ENCODE measurements around the gene PRR36.

Gene PRR36

DNA sequence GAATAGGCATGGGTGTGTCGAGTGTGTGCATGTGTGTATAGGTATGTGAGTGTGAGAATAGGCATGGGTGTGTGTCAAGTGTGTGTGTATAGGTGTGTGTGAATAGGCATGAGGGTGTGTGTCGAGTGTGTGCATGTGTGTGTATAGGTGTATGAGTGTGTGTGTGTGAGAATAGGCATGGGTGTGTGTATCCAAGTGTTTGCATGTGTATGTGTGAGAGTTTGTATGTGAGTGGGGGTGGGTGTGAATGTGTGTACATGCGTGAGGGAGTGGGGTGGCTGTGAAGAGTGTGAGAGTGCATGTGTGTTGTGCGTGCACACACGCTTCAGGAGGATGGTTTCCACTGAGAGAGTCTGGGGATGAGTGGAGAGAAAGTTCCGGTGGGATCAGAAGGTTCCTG is 30.7 kb downstream of the PRR36 start:
- TF ChIP-seq, protein P1, sequence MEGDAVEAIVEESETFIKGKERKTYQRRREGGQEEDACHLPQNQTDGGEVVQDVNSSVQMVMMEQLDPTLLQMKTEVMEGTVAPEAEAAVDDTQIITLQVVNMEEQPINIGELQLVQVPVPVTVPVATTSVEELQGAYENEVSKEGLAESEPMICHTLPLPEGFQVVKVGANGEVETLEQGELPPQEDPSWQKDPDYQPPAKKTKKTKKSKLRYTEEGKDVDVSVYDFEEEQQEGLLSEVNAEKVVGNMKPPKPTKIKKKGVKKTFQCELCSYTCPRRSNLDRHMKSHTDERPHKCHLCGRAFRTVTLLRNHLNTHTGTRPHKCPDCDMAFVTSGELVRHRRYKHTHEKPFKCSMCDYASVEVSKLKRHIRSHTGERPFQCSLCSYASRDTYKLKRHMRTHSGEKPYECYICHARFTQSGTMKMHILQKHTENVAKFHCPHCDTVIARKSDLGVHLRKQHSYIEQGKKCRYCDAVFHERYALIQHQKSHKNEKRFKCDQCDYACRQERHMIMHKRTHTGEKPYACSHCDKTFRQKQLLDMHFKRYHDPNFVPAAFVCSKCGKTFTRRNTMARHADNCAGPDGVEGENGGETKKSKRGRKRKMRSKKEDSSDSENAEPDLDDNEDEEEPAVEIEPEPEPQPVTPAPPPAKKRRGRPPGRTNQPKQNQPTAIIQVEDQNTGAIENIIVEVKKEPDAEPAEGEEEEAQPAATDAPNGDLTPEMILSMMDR (IDR thresholded peaks at IDR 0.05) = no peak
- H3K27me3 ChIP-seq (ENCODE audit: control insufficient read depth, insufficient read depth, low read length) = no peaks in the 10 kb centered on the region
- H3K36me3 ChIP-seq (ENCODE audit: control insufficient read depth, insufficient read depth, low read length) = no peaks in the 10 kb centered on the region
- no peak overlapping the region for H3K4me3 ChIP-seq (ENCODE audit: low read depth, low read length)
- no peaks in the 10 kb centered on the region for H3K9me3 ChIP-seq (ENCODE audit: control insufficient read depth, low read length)
- no peak overlapping the region for H3K27ac ChIP-seq
- no peak overlapping the region for H3K9ac ChIP-seq
- H2AFZ ChIP-seq = no peak overlapping the region
- no peak overlapping the region for H3K4me2 ChIP-seq (ENCODE audit: low read length)
- H3K79me2 ChIP-seq = peaks cover 13% of the 10 kb centered on the region
- H3K4me1 ChIP-seq = no peaks in the 10 kb centered on the region

DNA sequence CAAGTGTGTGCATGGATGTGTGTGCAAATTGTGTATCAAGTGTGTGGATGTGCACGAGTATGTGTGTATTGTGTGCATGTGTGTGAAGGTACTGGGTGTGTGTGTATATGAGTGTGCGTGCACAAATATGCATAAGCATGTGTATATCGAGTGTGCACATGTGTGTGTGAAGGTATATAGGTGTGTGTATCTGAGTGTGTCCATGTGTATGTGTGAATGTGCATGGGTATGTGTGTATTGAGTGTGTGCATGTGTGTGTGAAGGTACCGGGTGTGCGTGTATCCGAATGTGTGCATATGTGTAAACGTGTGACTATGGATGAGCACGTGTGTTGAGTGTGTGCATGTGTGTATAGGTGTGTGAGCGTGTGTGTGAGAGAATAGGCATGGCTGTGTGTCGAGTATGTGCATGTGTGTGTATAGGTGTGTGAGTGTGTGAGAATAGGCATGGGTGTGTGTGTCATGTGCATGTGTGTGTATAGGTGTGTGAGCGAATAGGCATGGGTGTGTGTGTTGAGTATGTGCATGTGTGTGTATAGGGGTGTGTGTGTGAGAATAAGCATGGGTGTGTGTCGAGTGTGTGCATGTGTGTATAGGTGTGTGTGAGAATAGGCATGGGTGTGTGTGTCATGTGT is 31.4 kb downstream of the PRR36 start:
- TF ChIP-seq, protein P1 (IDR thresholded peaks at IDR 0.05) = no peak
- no peaks in the 10 kb centered on the region for H3K4me1 ChIP-seq
- H3K36me3 ChIP-seq (ENCODE audit: control insufficient read depth, insufficient read depth, low read length) = no peaks in the 10 kb centered on the region
- H3K4me3 ChIP-seq (ENCODE audit: low read depth, low read length) = no peak overlapping the region
- no peak overlapping the region for H2AFZ ChIP-seq
- no peaks in the 10 kb centered on the region for H3K27me3 ChIP-seq (ENCODE audit: control insufficient read depth, insufficient read depth, low read length)
- H3K4me2 ChIP-seq (ENCODE audit: low read length) = no peak overlapping the region
- no peak overlapping the region for H3K27ac ChIP-seq
- no peak overlapping the region for H3K9ac ChIP-seq
- H3K79me2 ChIP-seq = peaks cover 18% of the 10 kb centered on the region
- H3K9me3 ChIP-seq (ENCODE audit: control insufficient read depth, low read length) = no peaks in the 10 kb centered on the region

DNA sequence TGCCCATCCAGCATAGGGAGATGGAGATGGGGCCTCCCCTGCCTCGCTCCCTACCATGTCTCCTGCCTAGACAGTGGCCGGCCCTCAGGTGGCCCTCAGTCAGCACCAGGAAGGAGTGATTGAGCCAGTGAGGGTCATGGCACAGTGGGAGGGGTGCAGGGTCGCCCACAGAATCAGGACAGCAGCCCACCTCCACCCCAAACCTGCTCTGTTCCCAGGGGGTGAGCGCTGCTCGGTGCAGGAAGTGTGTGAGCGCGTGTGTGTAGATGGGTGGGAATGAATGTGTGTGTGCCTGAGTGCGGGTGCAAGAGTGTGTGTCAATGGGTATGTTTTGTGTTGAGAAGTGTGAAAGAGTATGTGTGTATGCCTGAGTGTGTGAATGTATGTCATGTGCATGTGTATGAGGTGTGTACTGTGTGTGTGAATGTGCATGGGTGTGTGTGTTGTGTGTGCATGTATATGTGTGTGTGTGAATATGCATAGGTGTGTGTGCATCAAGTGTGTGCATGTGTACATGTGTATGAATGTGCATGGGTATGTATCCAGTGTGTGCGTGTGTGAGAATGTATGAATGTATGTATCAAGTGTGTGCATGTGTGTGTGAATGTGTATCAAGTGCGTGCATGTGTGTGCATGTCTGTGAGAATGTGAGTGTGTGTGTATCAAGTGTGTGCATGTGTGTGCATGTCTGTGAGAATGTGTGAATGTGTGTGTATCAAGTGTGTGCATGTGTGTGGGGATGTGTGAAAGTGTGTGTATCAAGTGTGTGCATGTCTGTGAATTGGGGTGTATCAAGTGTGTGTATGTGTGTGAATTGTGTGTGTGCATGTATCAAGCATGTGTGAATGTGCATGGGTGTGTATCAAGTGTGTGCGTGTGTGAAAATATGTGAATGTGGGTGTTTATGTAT is 32.2 kb downstream of the PRR36 start:
- Histone ChIP-seq H3K4me1 (no peaks in the 10 kb centered on the region), H3K27ac (no peak overlapping the region), H3K9ac (no peak overlapping the region), H2AFZ (no peak overlapping the region), H3K9me3 (ENCODE audit: control insufficient read depth, low read length) (no peaks in the 10 kb centered on the region), H3K36me3 (ENCODE audit: control insufficient read depth, insufficient read depth, low read length) (no peaks in the 10 kb centered on the region), H3K79me2 (peaks cover 18% of the 10 kb centered on the region), H3K4me3 (ENCODE audit: low read depth, low read length) (no peak overlapping the region), H3K27me3 (ENCODE audit: control insufficient read depth, insufficient read depth, low read length) (no peaks in the 10 kb centered on the region), H3K4me2 (ENCODE audit: low read length) (no peak overlapping the region)
- TF ChIP-seq, protein P1 (IDR thresholded peaks at IDR 0.05) = no peak

DNA sequence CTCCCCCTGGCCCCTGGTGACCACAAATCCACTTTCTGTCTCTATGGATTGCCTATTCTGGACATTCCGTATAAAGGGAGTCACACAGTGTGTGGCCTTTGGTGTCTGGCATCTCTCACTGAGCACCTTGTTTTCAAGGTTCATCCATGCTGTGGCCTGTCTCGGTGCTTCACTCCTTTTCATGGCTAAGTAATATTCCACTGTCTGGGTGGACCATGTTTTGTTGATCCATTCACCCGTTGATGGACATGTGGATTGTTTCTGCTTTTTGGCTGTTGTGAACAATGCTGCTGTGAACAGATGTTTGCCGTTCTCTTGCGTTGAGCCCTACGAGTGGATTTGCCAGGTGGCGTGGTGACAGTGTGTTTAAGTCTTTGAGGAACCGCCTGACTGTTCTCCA is 33.6 kb downstream of the PRR36 start:
- TF ChIP-seq, protein P1 (IDR thresholded peaks at IDR 0.05) = no peak
- Histone ChIP-seq H3K9me3 (ENCODE audit: control insufficient read depth, low read length) (no peaks in the 10 kb centered on the region), H3K79me2 (peaks cover 25% of the 10 kb centered on the region), H3K27me3 (ENCODE audit: control insufficient read depth, insufficient read depth, low read length) (no peaks in the 10 kb centered on the region), H2AFZ (no peak overlapping the region), H3K27ac (no peak overlapping the region), H3K4me3 (ENCODE audit: low read depth, low read length) (no peak overlapping the region), H3K9ac (no peak overlapping the region), H3K4me1 (no peaks in the 10 kb centered on the region), H3K36me3 (ENCODE audit: control insufficient read depth, insufficient read depth, low read length) (no peaks in the 10 kb centered on the region), H3K4me2 (ENCODE audit: low read length) (no peak overlapping the region)

Measured in parathyroid adenoma (tissue), 2 donors.